IMR-90 (cell line): ENCODE results near the gene MAN2A2. TPM values are rescaled to one million over a fixed set of nuclear protein-coding genes. Genes with fewer than 3 reads are reported as not detected.

ENCODE experiments used
- ATAC-seq: fragments of 200-7000 bp; cut with Tn5 transposase; 2 replicates; pipeline ENCODE4 v1.9.1; 2020; ENCODE audit warnings: low read depth, mild to moderate bottlenecking, moderate library complexity
- BruUV-seq: library from RNA; stranded (reverse); fragments of 400-500 nt; replicated peaks from 2 replicates; lab custom pipeline; 2021; lab: Mats Ljungman, UMichigan
- CTCF ChIA-PET: fragments of 300-600 bp; formaldehyde crosslinking; extraction: SDS; loops from one replicate; lab custom pipeline; 2021; ENCODE audit warnings: antibody characterized with exemption; lab: Yijun Ruan, JAX
- POLR2A ChIA-PET: fragments of 300-600 bp; sonication (Branson Sonifier 250); formaldehyde crosslinking; loops from one replicate; lab custom pipeline; 2022; ENCODE audit warnings: antibody characterized with exemption; ENCODE audit not compliant: unreplicated experiment; lab: Charles Lee
- DNase-seq: peaks from one replicate; pipeline ENCODE4 v3.0.0; 2013
- H2AFZ ChIP-seq: replicated peaks from 2 replicates; pipeline ENCODE3; 2013; ENCODE audit warnings: low read length, mild to moderate bottlenecking; ENCODE audit not compliant: poor library complexity
- H2AK5ac ChIP-seq: 2 replicates; pipeline ENCODE4 v1.6.1; 2013; ENCODE audit warnings: low read depth, low read length, inconsistent platforms
- H2AK9ac ChIP-seq: replicated peaks from 2 replicates; pipeline ENCODE3; 2013; ENCODE audit warnings: mild to moderate bottlenecking, low read depth, low read length, moderate library complexity; ENCODE audit not compliant: poor library complexity
- H2BK120ac ChIP-seq: 2 replicates; pipeline ENCODE4 v1.6.1; 2013; ENCODE audit warnings: low read depth, low read length, inconsistent platforms
- H2BK15ac ChIP-seq: 3 replicates; pipeline ENCODE4 v1.6.1; 2013; ENCODE audit warnings: low read depth, low read length, inconsistent platforms
- H2BK20ac ChIP-seq: 2 replicates; pipeline ENCODE4 v1.6.1; 2013; ENCODE audit warnings: low read depth, mild to moderate bottlenecking, inconsistent platforms, low read length, moderate library complexity
- H2BK5ac ChIP-seq: 2 replicates; pipeline ENCODE4 v1.6.1; 2013; ENCODE audit warnings: mild to moderate bottlenecking, low read depth, low read length, inconsistent platforms; ENCODE audit not compliant: poor library complexity, severe bottlenecking
- H3K14ac ChIP-seq: replicated peaks from 2 replicates; pipeline ENCODE4 v1.6.1; 2013; ENCODE audit warnings: low read depth, low read length, inconsistent platforms
- H3K18ac ChIP-seq: 2 replicates; pipeline ENCODE4 v1.6.1; 2013; ENCODE audit warnings: low read depth, low read length, control low read depth
- H3K23ac ChIP-seq: 2 replicates; pipeline ENCODE4 v1.6.1; 2013; ENCODE audit warnings: low read depth, low read length, inconsistent platforms
- H3K27ac ChIP-seq: 2 replicates; pipeline ENCODE4 v1.5.1; 2013; ENCODE audit warnings: mild to moderate bottlenecking, control low read depth, low read length; ENCODE audit not compliant: insufficient read depth
- H3K27me3 ChIP-seq: 2 replicates; pipeline ENCODE4 v1.6.1; 2013; ENCODE audit warnings: low read length; ENCODE audit not compliant: control insufficient read depth, insufficient read depth
- H3K36me3 ChIP-seq: 2 replicates; pipeline ENCODE4 v1.6.1; 2013; ENCODE audit warnings: low read length, mixed read lengths; ENCODE audit not compliant: control insufficient read depth, insufficient read depth
- H3K4ac ChIP-seq: 2 replicates; pipeline ENCODE4 v1.6.1; 2013; ENCODE audit warnings: low read depth, low read length, inconsistent platforms
- H3K4me1 ChIP-seq: 2 replicates; pipeline ENCODE4 v1.6.1; 2013; ENCODE audit warnings: low read length, mixed read lengths; ENCODE audit not compliant: control insufficient read depth, insufficient read depth
- H3K4me2 ChIP-seq: 2 replicates; pipeline ENCODE4 v1.6.1; 2013; ENCODE audit warnings: low read depth, mild to moderate bottlenecking, control low read depth, low read length, moderate library complexity
- H3K4me3 ChIP-seq: 2 replicates; pipeline ENCODE4 v1.5.1; 2013; ENCODE audit warnings: low read depth, mild to moderate bottlenecking, control low read depth, low read length, moderate library complexity; ENCODE audit not compliant: insufficient read depth
- H3K56ac ChIP-seq: 2 replicates; pipeline ENCODE4 v1.6.1; 2013; ENCODE audit warnings: low read length, inconsistent platforms; ENCODE audit not compliant: insufficient read depth; ENCODE audit errors: extremely low read depth
- H3K79me1 ChIP-seq, 2 experiments: 2 replicates each; pipeline ENCODE4 v1.6.1; 2013; ENCODE audit warnings: low read length in 2 of 2, inconsistent platforms in 1 of 2, low read depth in 1 of 2
- H3K9ac ChIP-seq: 2 replicates; pipeline ENCODE4 v1.6.1; 2013; ENCODE audit warnings: low read depth, low read length, control low read depth
- H3K9me1 ChIP-seq: 2 replicates; pipeline ENCODE4 v1.6.1; 2013; ENCODE audit warnings: low read length, inconsistent platforms; ENCODE audit not compliant: insufficient read depth
- H3K9me3 ChIP-seq: 2 replicates; pipeline ENCODE4 v1.6.1; 2013; ENCODE audit warnings: low read length; ENCODE audit not compliant: control insufficient read depth, insufficient read depth
- H4K20me1 ChIP-seq: 2 replicates; pipeline ENCODE4 v1.6.1; 2013; ENCODE audit warnings: low read length, inconsistent platforms; ENCODE audit not compliant: insufficient read depth
- H4K5ac ChIP-seq: 2 replicates; pipeline ENCODE4 v1.6.1; 2013; ENCODE audit warnings: mild to moderate bottlenecking, low read depth, low read length, control low read depth
- H4K8ac ChIP-seq, 2 experiments: 2 replicates each; pipeline ENCODE4 v1.6.1; 2013; ENCODE audit warnings: low read depth in 2 of 2, low read length in 2 of 2, control low read depth in 1 of 2, inconsistent platforms in 1 of 2
- H4K91ac ChIP-seq: 2 replicates; pipeline ENCODE4 v1.6.1; 2013; ENCODE audit warnings: low read depth, low read length, inconsistent platforms; ENCODE audit not compliant: insufficient read depth
- CEBPB ChIP-seq: IDR thresholded peaks from 2 replicates; pipeline ENCODE4 v1.6.1; 2012; ENCODE audit warnings: low read depth, low read length, improper control_type of control experiment
- MAFK ChIP-seq: IDR thresholded peaks from 2 replicates; pipeline ENCODE4 v1.6.1; 2012; ENCODE audit warnings: low read depth, low read length, improper control_type of control experiment
- RFX5 ChIP-seq: IDR thresholded peaks from 2 replicates; pipeline ENCODE4 v1.8.0; 2012; ENCODE audit warnings: low read depth, mild to moderate bottlenecking, low read length, moderate library complexity
- SMC3 ChIP-seq: fragments of 150-350 bp; IDR thresholded peaks from 2 replicates; pipeline ENCODE4 v1.6.1; 2016; ENCODE audit warnings: low read depth, mild to moderate bottlenecking, antibody characterized with exemption, low read length, moderate library complexity
- WGBS, 2 experiments: methylation state at CpG; one replicate each; pipeline versions ENCODE4 v1.1.5 to v1.1.7; 2013; ENCODE audit warnings: missing lambda C conversion rate in 2 of 2; ENCODE audit not compliant: insufficient read length in 1 of 2; ENCODE audit errors: extremely low coverage in 2 of 2; 5-methylcytosine and 5-hydroxymethylcytosine counted together
- dilution Hi-C: fragments of 300-500 bp; cut with HindIII; formaldehyde crosslinking; loops from one replicate; pipeline ENCODE4 v1.14.3; 2018; ENCODE audit warnings: low sequenced_read_pairs; ENCODE audit not compliant: unreplicated experiment
- in situ Hi-C: fragments of 300-500 bp; cut with MboI; formaldehyde crosslinking; loops from 3 replicates; pipeline ENCODE4 v1.14.3; 2019; ENCODE audit warnings: low sequenced_read_pairs, inconsistent platforms, mixed read lengths
- intact Hi-C: fragments of 100-400 bp; cut with micrococcal nuclease; formaldehyde crosslinking; loops from 2 replicates; pipeline ENCODE4 v1.10.0; 2022
- polyA plus RNA-seq, 3 experiments: library from polyadenylated mRNA; depleted of rRNA; stranded (reverse); fragments of >200 nt; gene quantifications; 2 replicates each; pipeline ENCODE4 v1.2.3, GENCODE V29; 2012; ENCODE audit warnings: low replicate concordance in 1 of 3
- total RNA-seq: library from RNA; depleted of rRNA; stranded (reverse); fragments of >200 nt; gene quantifications from 2 replicates; pipeline ENCODE4 v1.2.3, GENCODE V29; 2012

MAN2A2 gene
- total and polyA plus RNA-seq, 2 of the 4 experiments (the other 2 are of a cell fraction), result 3.4 to 52.5 TPM

- peaks cover 4% of the 10 kb centered on the region; the same call in 1 of the 2 replicates for H3K4me1 ChIP-seq
- H3K14ac ChIP-seq, result no peak overlapping the region
- no peak overlapping the region for H3K4me2 ChIP-seq
- H4K8ac ChIP-seq, result no peak overlapping the region
- no peak overlapping the region for H2BK20ac ChIP-seq
- H3K27me3 ChIP-seq, result no peaks in the 10 kb centered on the region
- H3K36me3 ChIP-seq, result peaks cover 25% of the 10 kb centered on the region
- ChIA-PET CTCF (interaction anchor here (0.6 kb wide), 1 partner anchor 590 kb away, joined by 3 read pairs; no protein-coding TSS in a partner anchor), POLR2A (no interaction called here)
- H3K4me3 ChIP-seq, result no peak overlapping the region
- no peaks in the 10 kb centered on the region for H4K20me1 ChIP-seq
- DNase-seq (no peak), ATAC-seq (no peak)
- TSS peak; percentile 61 for BruUV-seq
- no peaks in the 10 kb centered on the region for H3K9me3 ChIP-seq
- no peak overlapping the region for H2BK15ac ChIP-seq
- no peak overlapping the region for H3K56ac ChIP-seq
- H2BK5ac ChIP-seq, result no peak overlapping the region
- in situ Hi-C loops, result no loop called here
- H3K18ac ChIP-seq, result no peak overlapping the region
- no peak overlapping the region for H4K91ac ChIP-seq
- no peak overlapping the region for H4K5ac ChIP-seq
- no peak overlapping the region for H3K23ac ChIP-seq
- H3K9me1 ChIP-seq, result no peaks in the 10 kb centered on the region
- H3K9ac ChIP-seq, result no peak overlapping the region
- no peak overlapping the region for H2AK5ac ChIP-seq
- 80% methylated on average over 1 of the region's 28 CpGs; no CpG with 5 or more reads in 1 of the 2 experiments for WGBS, 2 experiments
- TF ChIP-seq SMC3 (no peak), MAFK (no peak), RFX5 (no peak), CEBPB (no peak)
- H3K27ac ChIP-seq, result no peak overlapping the region
- H3K79me1 ChIP-seq, result peaks cover 0 to 13% of the 10 kb centered on the region in 2 experiments; a peak in 2 of 4 replicates
- dilution Hi-C loops, result no loop called here
- H2BK120ac ChIP-seq, result no peak overlapping the region
- intact Hi-C loops, result no loop called here
- H3K4ac ChIP-seq, result no peak overlapping the region
- no peak overlapping the region for H2AFZ ChIP-seq
- no peak overlapping the region for H2AK9ac ChIP-seq
Measured at GRCh38 chr15:90905306-90906180, 2.4 kb downstream of the MAN2A2 start.
